ENCODE measurements around the gene MINK1.
"Not testable (repeated sequence)": the region's sequence is repeated elsewhere in the genome, so short reads cannot be mapped to it uniquely, and the experiment has no call there.

The MINK1 gene

GRCh38 chr17:4850246-4850645 lies 17.1 kb downstream of the MINK1 start:
- H3K27ac ChIP-seq = no peak overlapping the region
- TF ChIP-seq CTCF (IDR thresholded peaks at IDR 0.05) (no peak), ZFX (IDR thresholded peaks at IDR 0.05; ENCODE audit: borderline replicate concordance) (no peak)

GRCh38 chr17:4851084-4851483 lies 17.9 kb downstream of the MINK1 start:
- TF ChIP-seq ZFX (IDR thresholded peaks at IDR 0.05; ENCODE audit: borderline replicate concordance) (no peak), CTCF (IDR thresholded peaks at IDR 0.05) (no peak)
- no peak overlapping the region for H3K27ac ChIP-seq

- TF ChIP-seq ZFX (IDR thresholded peaks at IDR 0.05; ENCODE audit: borderline replicate concordance) = no peak
- H3K27ac ChIP-seq = no peak overlapping the region
Measured at GRCh38 chr17:4852567-4853207, 19.5 kb downstream of the MINK1 start.

GRCh38 chr17:4853208-4853671 lies 20.1 kb downstream of the MINK1 start:
- no peak for TF ChIP-seq CTCF (IDR thresholded peaks at IDR 0.05)
- H3K27ac ChIP-seq = no peak overlapping the region

- no peak overlapping the region for H3K27ac ChIP-seq
- TF ChIP-seq ZFX (IDR thresholded peaks at IDR 0.05; ENCODE audit: borderline replicate concordance) (no peak), CTCF (IDR thresholded peaks at IDR 0.05) (no peak)
Measured at GRCh38 chr17:4854111-4854681, 21.1 kb downstream of the MINK1 start.

- TF ChIP-seq ZFX (IDR thresholded peaks at IDR 0.05; ENCODE audit: borderline replicate concordance) (no peak), CTCF (IDR thresholded peaks at IDR 0.05) (no peak)
- H3K27ac ChIP-seq = no peak overlapping the region
Measured at GRCh38 chr17:4856271-4856936, 23.3 kb downstream of the MINK1 start.

GRCh38 chr17:4856937-4857314 lies 23.8 kb downstream of the MINK1 start:
- TF ChIP-seq CTCF (IDR thresholded peaks at IDR 0.05) (no peak), ZFX (IDR thresholded peaks at IDR 0.05; ENCODE audit: borderline replicate concordance) (no peak)
- no peak overlapping the region for H3K27ac ChIP-seq

GRCh38 chr17:4857347-4857746 lies 24.2 kb downstream of the MINK1 start:
- H3K27ac ChIP-seq = not testable (repeated sequence)

Measured in 22Rv1 (cell line).